Stimulated activated CD4-positive, alpha-beta T cell treated with anti-CD3 and anti-CD28 coated beads, Interleukin-1b, Interleukin-23, amount 100 ng/mL, for 4 hours (primary cell): ENCODE measurements around the gene RFC4.
A peak's percentile ranks its signal among the peaks of the same experiment; 100 is the strongest.
"Not testable (repeated sequence)": the region's sequence is repeated elsewhere in the genome, so short reads cannot be mapped to it uniquely, and the experiment has no call there.

Experiments used
- DNase-seq, 2 donors: peaks; one replicate each; pipeline ENCODE4 v3.0.0-alpha.2; 2020; ENCODE audit warnings: low read depth in 2 of 2

RFC4 gene, protein sequence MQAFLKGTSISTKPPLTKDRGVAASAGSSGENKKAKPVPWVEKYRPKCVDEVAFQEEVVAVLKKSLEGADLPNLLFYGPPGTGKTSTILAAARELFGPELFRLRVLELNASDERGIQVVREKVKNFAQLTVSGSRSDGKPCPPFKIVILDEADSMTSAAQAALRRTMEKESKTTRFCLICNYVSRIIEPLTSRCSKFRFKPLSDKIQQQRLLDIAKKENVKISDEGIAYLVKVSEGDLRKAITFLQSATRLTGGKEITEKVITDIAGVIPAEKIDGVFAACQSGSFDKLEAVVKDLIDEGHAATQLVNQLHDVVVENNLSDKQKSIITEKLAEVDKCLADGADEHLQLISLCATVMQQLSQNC

DNA sequence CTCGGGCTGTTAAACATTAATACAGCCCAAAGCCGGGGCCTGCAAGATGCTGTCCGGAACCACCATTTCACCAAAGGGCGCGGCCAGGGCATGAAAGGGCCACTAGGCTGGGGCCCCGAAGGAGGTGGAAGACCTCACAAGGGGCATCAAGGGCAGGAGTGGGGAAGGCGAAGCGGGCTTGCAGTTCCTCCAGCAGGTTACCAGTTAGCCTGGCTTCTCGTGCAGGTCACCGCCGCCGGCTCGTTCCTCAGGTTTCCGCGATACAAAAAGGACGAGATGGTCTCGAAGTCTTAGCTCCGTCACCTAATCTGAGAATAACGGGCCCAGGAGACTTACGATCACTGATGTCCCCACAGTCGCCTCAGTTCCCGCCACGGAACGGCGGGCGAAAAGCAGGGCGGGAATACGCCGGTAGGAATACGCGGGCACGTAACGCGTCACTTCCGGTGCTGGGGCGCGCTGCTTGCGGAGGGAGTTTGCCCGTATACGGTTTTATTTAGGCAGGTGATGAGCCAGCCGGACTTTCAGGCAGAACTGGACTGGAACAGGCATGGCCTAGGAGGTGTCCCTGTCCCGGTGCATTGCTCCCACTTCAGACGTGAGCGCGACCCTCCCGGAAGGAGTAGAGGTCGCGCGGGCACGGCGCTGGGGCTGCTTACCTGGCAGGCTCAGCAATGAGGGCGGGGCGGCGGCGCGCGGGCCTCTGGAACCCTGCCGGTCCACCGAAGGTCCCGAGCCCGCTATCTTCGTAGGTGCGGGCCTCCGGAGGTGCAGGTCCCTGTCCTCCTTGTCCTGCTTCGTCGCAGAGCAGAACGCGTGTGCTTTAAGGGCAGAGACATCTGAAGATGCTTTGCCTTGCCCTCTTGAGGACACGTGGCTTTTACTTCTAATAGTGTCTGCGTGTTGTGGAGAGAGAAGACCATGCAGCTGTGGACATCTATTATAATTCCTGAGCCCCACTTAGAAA is at the start of gene RFC4:
Gene RFC4 (minus strand): TSS at position 394 of the 967 bp plus-strand sequence. CDS start 1,769 bp downstream, outside the sequence.
- peak; percentile 72 to 83 for DNase-seq

DNA sequence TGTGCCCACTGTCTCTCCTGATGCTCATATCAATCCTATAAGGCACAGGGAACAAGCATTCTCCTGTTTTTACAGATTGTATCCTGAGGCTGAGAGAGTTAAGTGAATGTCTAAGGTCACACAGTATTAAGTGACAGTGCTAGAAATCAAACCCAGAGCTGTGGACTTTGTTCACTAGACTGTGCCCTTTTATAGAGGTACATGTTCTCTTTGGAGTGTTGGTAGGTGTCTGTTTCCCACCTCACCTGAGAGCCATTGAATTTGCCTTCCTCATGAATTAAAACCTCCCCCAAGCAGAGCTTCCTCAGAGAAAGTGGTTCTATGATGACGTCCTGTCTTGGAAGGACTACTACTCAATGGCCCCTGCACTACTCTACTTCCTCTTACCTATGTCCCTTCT is 48.7 kb upstream of the RFC4 start:
- no peak for DNase-seq

DNA sequence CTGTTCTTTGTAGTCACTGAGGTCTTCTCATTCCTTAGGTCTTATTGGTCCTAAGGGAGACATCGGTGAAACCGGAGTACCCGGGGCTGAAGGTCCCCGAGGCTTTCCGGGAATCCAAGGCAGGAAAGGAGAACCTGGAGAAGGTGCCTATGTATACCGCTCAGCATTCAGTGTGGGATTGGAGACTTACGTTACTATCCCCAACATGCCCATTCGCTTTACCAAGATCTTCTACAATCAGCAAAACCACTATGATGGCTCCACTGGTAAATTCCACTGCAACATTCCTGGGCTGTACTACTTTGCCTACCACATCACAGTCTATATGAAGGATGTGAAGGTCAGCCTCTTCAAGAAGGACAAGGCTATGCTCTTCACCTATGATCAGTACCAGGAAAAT is 47.9 kb upstream of the RFC4 start:
- no peak for DNase-seq

DNA sequence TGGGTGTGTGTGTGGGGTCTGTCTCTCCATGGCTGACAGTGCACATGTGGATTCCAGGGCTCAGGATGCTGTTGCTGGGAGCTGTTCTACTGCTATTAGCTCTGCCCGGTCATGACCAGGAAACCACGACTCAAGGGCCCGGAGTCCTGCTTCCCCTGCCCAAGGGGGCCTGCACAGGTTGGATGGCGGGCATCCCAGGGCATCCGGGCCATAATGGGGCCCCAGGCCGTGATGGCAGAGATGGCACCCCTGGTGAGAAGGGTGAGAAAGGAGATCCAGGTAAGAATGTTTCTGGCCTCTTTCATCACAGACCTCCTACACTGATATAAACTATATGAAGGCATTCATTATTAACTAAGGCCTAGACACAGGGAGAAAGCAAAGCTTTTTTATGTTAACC is 46.7 kb upstream of the RFC4 start:
- DNase-seq: no peak

DNA sequence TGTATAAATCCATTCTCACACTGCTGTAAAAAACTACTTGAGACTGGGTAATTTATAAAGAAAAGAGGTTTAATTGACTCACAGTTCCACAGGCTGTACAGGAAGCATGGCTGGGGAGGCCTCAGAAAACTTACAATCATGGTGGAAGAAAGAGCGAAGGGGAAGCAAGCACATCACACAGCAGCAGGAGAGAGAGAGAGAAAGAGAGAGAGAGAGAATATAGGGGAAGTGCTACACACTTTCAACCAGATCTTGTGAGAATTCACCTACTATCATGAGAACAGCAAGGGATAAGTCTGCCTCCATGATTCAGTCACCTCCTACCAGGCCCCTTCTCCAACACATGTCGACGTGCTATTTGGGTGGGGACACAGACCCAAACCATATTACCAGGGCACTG is 45.6 kb upstream of the RFC4 start:
- not testable (repeated sequence) for DNase-seq

DNA sequence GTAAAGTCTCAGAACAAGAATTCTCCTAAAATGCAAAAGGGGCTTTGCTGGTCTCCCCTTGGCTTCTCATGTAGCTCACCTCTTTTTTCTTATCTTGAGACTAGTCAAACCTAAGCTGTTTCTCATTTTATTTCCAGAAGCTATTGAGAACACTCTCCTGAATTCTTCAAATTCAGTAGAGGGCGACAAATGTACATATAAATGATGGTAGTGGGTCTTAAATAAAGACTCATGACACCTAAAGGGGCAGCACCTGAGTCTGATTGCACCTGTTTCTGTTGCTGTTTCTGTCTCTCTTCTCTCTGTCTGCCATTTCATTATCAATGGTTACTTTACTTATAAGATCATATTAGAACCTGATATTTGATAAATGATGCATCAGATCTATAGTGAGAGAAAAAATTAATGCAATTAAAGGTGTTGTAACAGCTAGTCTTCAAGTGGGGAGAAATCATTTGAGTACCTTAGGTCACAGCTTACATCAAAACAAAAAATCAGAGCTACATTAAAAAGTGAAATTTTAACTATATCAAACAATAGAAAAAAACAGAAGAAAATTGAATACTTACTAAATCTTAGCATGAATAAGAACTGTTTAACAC is 43.2 kb upstream of the RFC4 start:
- no peak for DNase-seq

DNA sequence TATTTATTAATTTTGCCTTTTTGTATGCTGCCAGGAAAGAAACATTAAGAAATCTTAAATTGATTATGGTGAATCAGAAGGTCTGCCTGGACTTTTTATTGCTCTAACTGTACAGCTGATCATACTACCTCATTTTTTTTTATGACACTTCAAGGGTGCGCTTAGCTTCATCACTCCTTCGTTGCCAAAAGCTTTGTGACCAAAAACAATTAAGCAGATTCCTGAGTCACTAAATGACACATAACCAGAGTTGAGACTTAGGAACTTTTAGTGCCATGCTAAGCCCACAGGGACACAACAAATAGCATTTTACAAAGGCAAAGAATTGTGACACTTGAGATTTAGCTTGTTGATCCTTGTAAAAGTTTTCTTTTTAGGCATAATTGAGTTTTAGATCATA is 41.2 kb upstream of the RFC4 start:
- DNase-seq: no peak

DNA sequence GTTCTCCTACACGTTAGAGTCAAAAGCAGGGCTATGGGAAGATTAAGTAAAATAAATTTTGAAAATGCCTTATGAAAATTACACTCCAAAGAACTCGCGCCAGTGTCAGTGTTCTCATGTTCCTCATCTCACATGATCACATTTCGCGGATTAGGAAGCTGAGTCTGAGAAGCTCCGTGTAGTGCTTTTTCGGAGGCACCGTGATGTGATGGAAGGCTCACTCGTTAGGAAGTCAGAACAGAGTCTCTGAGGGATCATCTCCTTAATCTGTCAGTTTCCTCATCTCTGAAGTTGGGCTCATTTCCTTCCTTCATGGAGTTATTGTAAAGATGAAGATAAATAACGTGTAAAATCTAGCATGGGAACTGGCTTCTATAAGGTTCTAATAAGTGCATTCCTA is 39.5 kb upstream of the RFC4 start:
- DNase-seq: no peak

DNA sequence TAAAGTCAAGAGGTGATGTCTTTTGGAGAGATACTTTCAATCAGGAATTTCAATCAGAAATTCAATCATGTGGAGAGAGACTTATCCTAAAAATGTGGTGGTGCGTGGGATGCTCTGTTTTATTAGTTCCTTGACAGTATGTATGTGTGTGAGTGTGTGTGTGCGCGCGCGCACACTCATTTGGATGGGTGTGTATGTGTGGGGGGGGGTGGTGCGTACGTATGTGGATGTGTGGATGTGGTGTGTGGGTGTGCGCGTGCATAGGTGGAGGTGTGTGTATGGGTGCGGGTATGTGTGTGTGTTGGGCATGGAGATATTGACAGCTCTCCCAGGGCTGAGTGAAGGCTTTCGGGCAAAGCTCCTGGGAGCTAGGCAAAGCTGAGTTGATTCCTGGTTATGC is 38.6 kb upstream of the RFC4 start:
- DNase-seq: no peak

DNA sequence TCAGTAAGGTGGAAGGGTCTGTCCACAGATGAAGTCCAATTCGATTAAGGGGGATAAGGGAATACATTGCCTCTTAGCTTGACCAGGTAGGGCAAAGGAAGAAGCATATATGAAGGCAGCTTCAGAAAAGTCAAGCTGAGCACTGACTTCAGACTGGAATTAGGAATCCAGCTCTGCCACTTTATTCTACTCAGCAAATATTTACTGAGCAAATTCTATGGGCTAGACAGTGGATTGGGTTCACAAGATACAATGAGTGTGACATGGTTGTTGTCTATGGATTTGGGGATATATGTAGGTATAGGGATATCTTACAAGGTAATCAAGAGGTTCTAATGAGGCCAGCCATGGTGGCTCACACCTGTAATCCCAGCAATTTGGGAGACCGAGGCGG is 36.8 kb upstream of the RFC4 start:
- DNase-seq: no peak

DNA sequence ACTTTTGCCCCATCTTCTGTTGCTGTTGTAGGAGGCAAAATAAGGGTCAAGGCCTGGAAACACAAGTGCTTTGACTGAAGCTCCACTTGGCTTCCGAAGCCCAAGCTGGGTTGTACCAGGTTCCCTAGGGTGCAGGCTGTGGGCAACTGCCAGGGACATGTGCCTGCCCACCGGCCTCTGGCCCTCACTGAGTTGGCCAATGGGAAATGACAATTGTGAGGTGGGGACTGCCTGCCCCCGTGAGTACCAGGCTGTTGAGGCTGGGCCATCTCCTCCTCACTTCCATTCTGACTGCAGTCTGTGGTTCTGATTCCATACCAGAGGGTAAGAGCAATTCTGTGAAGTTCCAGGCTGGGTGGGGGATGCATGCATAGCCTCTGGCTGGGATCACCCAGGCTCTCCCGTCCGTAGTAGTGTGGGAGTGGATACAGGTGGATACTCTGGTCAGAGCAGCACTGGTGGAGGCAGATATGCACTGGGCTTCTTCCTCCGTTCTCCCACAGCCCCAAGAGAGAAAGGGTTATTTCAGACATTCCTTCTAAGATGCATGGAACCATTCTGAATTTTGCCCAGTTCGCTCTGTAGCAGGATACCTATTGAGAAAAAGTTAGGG is 36.2 kb upstream of the RFC4 start, which contains the start of gene ADIPOQ:
Gene ADIPOQ (plus strand): TSS at position 285 of the 613 bp plus-strand sequence. CDS start 10,349 bp downstream, outside the sequence.
- no peak for DNase-seq

DNA sequence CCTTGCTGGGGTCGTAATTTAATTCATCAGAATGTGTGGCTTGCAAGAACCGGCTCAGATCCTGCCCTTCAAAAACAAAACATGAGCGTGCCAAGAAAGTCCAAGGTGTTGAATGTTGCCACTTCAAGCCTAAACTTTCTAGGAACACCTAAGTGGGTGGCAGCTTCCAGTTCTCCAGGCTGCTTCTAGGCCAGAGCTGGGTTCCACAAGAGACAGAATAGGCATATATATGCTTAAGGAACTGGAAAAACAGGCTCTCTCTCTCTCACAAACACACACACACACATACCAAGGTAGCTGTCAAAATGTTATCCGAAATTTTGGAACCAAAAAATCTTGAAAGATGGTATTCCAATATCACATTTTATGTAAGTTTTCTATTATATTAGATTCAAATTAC is 35.3 kb upstream of the RFC4 start:
- DNase-seq: no peak

DNA sequence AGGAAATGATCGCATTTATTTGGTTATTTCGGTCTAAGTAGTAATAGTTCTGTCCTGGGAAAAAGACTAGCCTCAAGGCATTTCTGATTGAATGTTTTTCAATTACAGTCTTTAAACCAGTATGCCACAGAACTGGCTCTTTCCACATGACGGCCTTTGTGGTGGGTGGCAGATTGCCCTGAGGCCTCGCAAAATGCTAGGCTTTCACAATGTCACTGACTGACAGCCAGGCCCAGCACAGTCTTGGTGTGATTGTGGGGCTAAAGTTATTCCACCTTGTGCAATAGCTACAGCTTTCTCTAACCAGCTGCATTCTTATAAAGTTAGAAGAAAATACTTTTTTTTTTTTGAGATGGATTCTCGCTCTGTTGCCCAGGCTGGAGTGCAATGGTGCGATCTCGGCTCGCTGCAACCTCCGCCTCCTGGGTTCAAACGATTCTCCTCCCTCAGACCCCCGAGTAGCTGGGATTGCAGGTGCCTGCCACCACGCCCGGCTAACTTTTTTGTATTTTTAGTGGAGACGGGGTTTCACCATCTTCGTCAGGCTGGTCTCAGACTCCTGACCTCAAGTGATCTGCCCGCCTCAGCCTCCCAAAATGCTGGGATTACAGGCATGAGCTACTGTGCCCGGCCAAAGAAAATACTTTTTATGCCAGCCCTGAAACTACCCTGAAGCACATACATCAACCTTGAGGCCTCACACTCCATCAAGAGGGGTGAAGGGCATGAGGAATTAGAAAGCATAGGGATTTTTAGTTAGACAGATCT is 33.8 kb upstream of the RFC4 start:
- no peak for DNase-seq

DNA sequence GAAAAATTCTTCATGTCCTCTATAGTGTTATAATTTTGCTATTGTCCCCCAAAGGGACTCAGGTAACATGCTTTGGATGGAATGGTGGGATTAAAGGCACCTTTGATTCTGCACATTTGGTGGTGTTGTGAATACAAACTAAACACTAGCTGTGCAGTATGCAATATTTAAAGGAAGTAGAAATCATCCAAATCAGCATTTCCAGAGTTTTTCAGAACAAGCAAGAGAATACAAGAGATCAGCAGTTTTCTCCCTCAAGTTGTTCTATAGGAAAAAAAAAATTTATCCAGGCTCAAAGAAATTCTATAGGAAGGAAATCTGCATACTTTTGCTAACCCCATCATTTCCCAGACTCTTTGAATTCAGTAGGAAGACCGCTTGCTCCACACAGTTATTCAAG is 26.0 kb upstream of the RFC4 start:
- DNase-seq: no peak

DNA sequence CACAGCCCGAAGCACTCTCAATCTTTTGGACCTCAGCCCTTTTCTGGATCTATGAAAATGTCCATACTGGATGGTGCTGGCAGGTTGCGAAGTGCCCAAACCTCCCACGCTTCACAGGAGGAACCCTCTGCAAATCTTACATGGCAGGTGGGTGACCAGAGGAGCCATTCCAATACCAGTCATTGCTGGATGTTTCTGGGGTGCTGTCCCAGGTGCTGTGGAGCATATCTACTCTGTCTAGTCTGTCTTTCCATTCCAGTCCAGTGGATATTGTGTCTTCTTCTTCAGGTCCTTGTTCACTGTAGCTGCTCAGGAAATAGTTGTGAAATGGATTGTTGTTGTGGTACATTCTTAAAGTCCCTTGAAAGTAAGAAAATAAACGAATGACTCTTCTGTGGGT is 25.5 kb upstream of the RFC4 start:
- DNase-seq: no peak

DNA sequence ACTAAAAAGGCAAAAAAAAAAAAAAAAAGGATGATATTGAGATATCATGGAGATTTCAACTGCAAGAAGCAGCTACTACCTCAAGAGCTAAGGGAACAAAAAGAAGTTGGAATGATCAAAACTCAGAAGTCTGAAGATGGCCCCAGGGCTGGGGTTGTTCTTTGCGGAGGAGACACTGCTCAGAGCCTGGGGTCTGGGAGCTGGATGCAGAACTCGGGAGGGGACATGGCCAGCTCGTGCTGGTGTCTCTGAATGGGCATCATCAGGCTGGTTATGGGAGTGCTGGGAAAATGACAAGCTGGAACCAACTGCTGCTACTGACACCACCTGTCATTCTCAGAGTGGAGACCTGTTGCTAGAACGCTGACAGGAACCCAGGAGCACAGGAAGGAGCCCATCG is 22.1 kb upstream of the RFC4 start:
- no peak for DNase-seq

DNA sequence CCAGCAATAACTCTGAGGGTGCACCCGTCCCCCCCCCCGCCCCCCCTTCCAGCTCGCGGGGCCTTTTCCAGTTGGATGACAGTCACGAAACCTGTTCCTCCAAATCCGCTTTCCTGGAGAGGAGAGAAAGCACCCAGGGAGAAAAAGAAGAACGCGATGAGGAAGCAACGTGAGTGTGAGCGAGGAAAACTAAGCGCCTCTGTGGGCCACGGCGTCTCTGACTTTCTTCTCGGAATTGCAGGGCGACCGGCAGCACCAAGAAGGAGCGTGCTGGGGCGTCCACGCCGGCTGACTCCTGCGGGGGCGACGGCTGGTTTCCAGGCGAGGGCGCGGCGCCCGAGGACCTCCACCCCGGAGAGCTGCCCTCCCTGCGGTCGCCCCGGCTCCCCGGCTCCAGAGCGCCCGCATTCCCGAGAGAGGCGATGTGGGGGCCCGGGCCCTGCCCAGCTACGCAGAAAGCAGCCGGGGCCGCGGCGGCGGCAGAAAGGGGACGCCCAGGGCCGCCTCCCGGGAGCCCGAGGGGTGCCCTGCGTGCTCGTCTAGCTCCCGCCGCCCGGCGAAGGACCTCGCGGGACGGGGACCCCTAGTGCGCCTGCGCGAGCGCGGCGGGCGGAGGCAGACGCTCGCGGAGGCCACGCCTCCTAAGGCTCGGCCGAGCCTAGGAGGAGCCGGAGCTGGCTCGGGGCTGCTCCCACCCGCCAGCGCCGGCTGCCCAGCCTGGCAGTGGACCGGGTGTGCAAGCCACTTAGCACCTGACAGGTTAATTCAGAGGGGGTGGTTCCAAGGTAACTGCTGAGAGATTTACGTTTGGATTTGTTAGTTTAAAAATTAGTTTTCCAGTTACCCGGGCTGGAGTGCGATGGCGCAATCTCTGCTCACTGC is 20.9 kb upstream of the RFC4 start:
- peak; percentile 78 to 80 for DNase-seq

DNA sequence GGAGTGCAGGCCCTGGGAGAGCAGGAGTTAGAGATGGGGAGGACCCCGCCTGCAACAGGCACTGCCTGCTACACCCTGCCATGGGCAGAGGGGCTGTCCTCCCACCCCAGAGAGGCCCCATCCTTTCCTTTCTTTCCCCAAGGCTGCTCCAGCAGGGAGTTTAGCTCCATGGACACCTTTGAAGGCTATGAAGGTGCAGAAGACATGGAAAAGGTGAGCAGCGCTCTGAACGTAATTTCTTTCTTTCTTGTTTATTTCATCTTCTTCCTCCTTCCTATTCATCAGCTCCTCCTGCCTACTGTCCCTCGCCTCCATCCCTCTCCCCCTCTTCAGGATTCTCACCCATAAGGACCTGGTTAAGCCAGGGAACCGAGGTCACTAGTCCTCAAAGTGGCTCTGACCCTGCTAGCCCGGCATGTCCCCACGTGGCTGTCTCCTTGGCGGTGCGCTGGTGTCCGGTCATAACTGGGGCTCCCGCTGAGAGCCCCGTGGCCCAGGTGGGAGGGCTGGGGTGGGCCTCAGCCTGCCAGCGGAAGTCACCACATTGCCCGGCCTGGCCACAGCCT is 20.2 kb upstream of the RFC4 start:
- no peak for DNase-seq

DNA sequence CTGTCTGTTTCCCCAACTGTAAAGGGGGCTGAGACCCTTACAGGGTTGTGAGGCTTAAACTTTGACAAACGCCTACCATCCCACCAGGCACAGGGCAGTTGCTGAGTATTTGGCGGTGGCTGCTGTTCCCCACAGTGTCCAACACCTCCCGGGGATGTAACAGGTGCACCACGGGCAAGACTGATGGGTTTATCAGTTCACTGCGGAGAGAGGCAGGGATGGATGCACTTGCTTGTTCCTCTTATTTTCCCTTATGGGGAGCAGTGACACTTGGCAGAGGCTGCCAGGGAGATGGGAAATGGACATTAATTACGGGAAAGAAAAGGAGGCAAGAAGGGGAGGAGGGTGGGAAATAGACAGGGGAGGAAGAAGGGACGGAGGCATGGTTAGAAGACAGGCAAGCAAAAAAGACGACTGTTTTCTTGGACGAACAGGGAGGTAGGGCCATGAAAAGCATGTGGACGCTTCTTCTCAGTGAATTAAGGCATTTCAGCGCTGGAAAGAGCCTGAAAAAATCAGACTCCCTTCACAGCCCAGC is 19.7 kb upstream of the RFC4 start:
- DNase-seq: no peak
